ENCODE results near the gene KIF2A. TPM values are rescaled to one million over a fixed set of nuclear protein-coding genes. Genes with fewer than 3 reads are reported as not detected.

Gene KIF2A
- total and polyA plus RNA-seq, 2 of the 8 experiments (the other 6 are each of a cell fraction or from before 2014, with no cell fraction given): 18.4 to 97.1 TPM

DNA sequence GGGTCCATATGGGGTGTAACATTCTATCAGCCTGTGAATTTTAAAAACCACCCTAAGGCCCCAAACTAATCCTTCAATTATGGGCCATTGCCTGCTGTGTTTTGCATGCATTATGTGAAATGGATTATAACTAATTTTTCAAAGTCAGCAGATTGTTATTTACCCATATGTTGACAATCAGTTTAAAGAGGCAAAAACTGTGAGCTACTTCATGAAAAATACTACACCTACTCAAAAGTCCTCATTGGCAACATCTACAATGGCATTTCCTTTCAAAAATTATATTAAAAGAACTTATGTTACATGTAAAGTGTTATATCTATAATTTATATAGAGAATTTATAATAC lies 49.0 kb upstream of the KIF2A start (continued):
- TF ChIP-seq SP2 (IDR thresholded peaks at IDR 0.05; ENCODE audit: low read length): no peak
- TF ChIP-seq POLR2AphosphoS5 (IDR thresholded peaks at IDR 0.05; ENCODE audit: low read depth, low read length): no peak
- no peak for TF ChIP-seq GTF2F1 (IDR thresholded peaks at IDR 0.05; ENCODE audit: borderline replicate concordance, low read depth, low read length)

Data from H1 (cell line).